ENCODE measurements around the gene PRMT7.

DNA sequence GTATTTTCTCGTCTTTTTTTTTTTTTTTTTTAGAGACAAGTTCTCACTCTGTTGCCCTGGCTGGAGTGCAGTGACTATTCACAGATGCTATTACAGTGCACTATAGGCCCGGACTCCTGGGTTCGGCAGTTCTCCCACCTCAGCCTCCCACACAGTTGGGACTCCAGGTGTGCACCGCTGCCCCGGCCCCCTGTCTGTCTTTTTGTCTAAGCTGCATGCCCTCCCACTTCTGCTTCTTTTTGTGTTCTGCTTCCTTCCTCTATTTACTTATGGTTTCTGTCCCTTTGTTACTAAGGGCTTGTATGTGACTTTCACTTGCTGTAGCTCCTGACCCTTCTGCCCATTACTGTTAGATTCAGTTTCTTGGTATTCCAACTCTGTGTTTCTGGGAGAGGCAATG is 26.0 kb upstream of the PRMT7 start:
- no peak for TF ChIP-seq EZH2 (IDR thresholded peaks at IDR 0.05; ENCODE audit: insufficient read depth, low read length)
- TF ChIP-seq, protein P1, sequence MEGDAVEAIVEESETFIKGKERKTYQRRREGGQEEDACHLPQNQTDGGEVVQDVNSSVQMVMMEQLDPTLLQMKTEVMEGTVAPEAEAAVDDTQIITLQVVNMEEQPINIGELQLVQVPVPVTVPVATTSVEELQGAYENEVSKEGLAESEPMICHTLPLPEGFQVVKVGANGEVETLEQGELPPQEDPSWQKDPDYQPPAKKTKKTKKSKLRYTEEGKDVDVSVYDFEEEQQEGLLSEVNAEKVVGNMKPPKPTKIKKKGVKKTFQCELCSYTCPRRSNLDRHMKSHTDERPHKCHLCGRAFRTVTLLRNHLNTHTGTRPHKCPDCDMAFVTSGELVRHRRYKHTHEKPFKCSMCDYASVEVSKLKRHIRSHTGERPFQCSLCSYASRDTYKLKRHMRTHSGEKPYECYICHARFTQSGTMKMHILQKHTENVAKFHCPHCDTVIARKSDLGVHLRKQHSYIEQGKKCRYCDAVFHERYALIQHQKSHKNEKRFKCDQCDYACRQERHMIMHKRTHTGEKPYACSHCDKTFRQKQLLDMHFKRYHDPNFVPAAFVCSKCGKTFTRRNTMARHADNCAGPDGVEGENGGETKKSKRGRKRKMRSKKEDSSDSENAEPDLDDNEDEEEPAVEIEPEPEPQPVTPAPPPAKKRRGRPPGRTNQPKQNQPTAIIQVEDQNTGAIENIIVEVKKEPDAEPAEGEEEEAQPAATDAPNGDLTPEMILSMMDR (IDR thresholded peaks at IDR 0.05; ENCODE audit: insufficient read depth, low read depth, low read length), result no peak

Measured in astrocyte (in vitro differentiated cells and primary cell).